K562 (cell line): Measurements from ENCODE around the gene SNX17. TPM values are rescaled to one million over a fixed set of nuclear protein-coding genes. Genes with fewer than 3 reads are reported as not detected.

ENCODE experiments used
- ETV5 ChIP-seq: sonication (generic); formaldehyde crosslinking; IDR thresholded peaks from 2 replicates; pipeline ENCODE4 v1.4.0; 2020; ENCODE audit warnings: low read depth, mild to moderate bottlenecking, missing genetic modification reagents
- EZH2 ChIP-seq: IDR thresholded peaks from 2 replicates; pipeline ENCODE4 v1.6.1; 2012; ENCODE audit warnings: low read depth, mild to moderate bottlenecking, inconsistent platforms, low read length, borderline replicate concordance
- FOS ChIP-seq: IDR thresholded peaks from 3 replicates; pipeline ENCODE4 v1.6.1; 2011; ENCODE audit not compliant: insufficient read length; ENCODE audit errors: extremely low read depth
- FOXK2 ChIP-seq, 2 experiments: fragments of 450-650 bp; IDR thresholded peaks in 1 of 2; conservative IDR thresholded peaks in 1 of 2; 2 replicates each; pipeline ENCODE4 v1.6.1; 2016; ENCODE audit warnings: low read depth in 2 of 2, mild to moderate bottlenecking in 1 of 2
- HNRNPUL1 ChIP-seq: fragments of 200-400 bp; formaldehyde crosslinking; IDR thresholded peaks from 2 replicates; pipeline ENCODE4 v1.6.1; 2017; ENCODE audit warnings: low read length
- RBM25 ChIP-seq: fragments of 200-400 bp; formaldehyde crosslinking; IDR thresholded peaks from 2 replicates; pipeline ENCODE4 v1.6.1; 2018; ENCODE audit warnings: low read length, low read depth, moderate library complexity; ENCODE audit not compliant: severe bottlenecking
- RCOR1 ChIP-seq, 2 experiments: IDR thresholded peaks; 2 replicates each; pipeline ENCODE4 v1.6.1; 2012; ENCODE audit warnings: low read depth in 2 of 2, low read length in 2 of 2, borderline replicate concordance in 1 of 2, improper control_type of control experiment in 1 of 2
- SMARCA4 ChIP-seq: fragments of 450-650 bp; IDR thresholded peaks from 2 replicates; pipeline ENCODE4 v1.6.1; 2016
- ZNF263 ChIP-seq: sonication (generic); formaldehyde crosslinking; IDR thresholded peaks from 2 replicates; pipeline ENCODE4 v1.8.0; 2022; ENCODE audit warnings: mild to moderate bottlenecking, missing genetic modification reagents, borderline replicate concordance
- ZNF668 ChIP-seq: fragments of 250-450 bp; sonication (Bioruptor Pico); IDR thresholded peaks from 2 replicates; pipeline ENCODE4 v1.8.0; 2022; ENCODE audit warnings: mild to moderate bottlenecking, inconsistent platforms
- ZNF695 ChIP-seq: fragments of 450-650 bp; formaldehyde crosslinking; IDR thresholded peaks from 2 replicates; pipeline ENCODE4 v1.4.0; 2020; ENCODE audit warnings: mild to moderate bottlenecking, moderate library complexity
- polyA plus RNA-seq, 8 experiments: library from polyadenylated mRNA; depleted of rRNA in 4 of 8; stranded (reverse) in 5 of 8; unstranded in 3 of 8; fragments of >200 nt; fragmentation: Nextera tagmentation in 2 of 8; fragmentation: Illumina TruSeq in 1 of 8; extraction: Ambion mirVana in 2 of 8; extraction: Trizol in 1 of 8; gene quantifications; 2 replicates each; pipeline versions ENCODE4 v1.2.1 to v1.2.3, GENCODE V29; 2011 to 2014; ENCODE audit warnings: inconsistent platforms in 1 of 8, missing spikeins in 1 of 8
- total RNA-seq, 7 experiments: library from RNA; depleted of rRNA in 6 of 7; stranded (reverse); fragments of >200 nt in 6 of 7; fragmentation: Illumina TruSeq in 2 of 7; extraction: Trizol in 2 of 7; gene quantifications; 2 replicates each; pipeline versions ENCODE4 v1.2.1 to v1.2.3, GENCODE V29; 2011 to 2021; ENCODE audit warnings: low replicate concordance in 1 of 7
- TF ChIP-seq, protein P1 (sequence below): fragments of 250-450 bp; sonication (Bioruptor Pico); IDR thresholded peaks from 2 replicates; pipeline ENCODE4 v1.4.0; 2020; ENCODE audit warnings: mild to moderate bottlenecking, moderate library complexity
- TF ChIP-seq, protein P2 (sequence below): IDR thresholded peaks from 2 replicates; pipeline ENCODE4 v1.6.1; 2011; ENCODE audit warnings: borderline replicate concordance, low read depth, mild to moderate bottlenecking, moderate library complexity, low read length; ENCODE audit not compliant: insufficient read depth, poor library complexity, severe bottlenecking
- TF ChIP-seq, protein P3 (sequence below): fragments of 450-650 bp; formaldehyde crosslinking; IDR thresholded peaks from 2 replicates; pipeline ENCODE4 v1.4.0; 2020; ENCODE audit warnings: mild to moderate bottlenecking, moderate library complexity
- TF ChIP-seq, protein P4 (sequence below): sonication (generic); formaldehyde crosslinking; IDR thresholded peaks from 2 replicates; pipeline ENCODE4 v1.8.0; 2022; ENCODE audit warnings: mild to moderate bottlenecking, low read depth, missing genetic modification reagents
- TF ChIP-seq, protein P5 (sequence below), 2 experiments: fragments of 150-350 bp in 1 of 2; IDR thresholded peaks; 2 replicates each; pipeline ENCODE4 v1.6.1; 2012 to 2016; ENCODE audit warnings: low read depth in 2 of 2, low read length in 2 of 2, mild to moderate bottlenecking in 1 of 2, moderate library complexity in 1 of 2

The SNX17 gene
- total and polyA plus RNA-seq, 9 of the 15 experiments (the other 6 are each of a cell fraction or from before 2014, with no cell fraction given) = 3.0 to 75.7 (median 54.6) TPM

DNA sequence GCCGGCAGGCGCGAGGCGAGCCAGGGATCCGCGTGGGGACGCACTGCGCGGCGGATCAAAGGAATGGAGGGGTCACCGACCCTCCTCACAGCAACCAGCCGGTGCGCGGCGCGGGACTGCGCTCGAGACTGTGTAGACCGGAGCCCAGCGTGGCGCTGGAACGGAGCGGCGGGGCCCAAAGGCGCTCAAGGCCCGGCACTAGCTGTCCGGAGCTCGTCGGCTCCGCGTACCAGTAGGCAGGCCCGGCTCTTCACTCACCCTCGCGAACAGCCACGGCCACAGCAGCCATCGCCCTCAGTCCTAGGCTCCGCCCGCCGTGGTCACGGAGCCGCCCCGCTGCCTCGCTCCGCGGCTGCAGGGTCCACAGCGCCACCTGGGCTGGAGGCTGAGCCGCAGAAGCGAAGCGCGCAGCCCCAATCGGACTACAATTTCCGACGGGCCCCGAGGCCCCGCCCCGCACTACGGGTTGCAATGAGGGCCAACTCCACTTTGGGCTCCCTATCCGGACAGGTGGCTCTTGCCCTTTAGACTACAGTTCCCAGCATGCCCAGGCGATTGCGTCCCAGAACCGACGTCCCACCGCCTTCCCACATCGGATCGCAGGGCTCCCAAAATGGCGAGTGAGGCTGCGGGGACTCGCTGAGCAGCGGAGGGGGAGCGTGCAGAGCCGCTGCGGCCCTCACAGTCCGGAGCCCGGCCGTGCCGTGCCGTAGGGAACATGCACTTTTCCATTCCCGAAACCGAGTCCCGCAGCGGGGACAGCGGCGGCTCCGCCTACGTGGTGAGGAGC, at the start of gene SNX17, which contains the start of gene EIF2B4 (continued):
- TF ChIP-seq ETV5 (CRISPR knock-in tag) (peak; percentile 90), SMARCA4 (no peak), RCOR1 (IDR thresholded peaks at IDR 0.05; ENCODE audit: borderline replicate concordance in 1 of 2, low read depth in 2 of 2, low read length in 2 of 2) (peak in 1 of 2 experiments; percentile 42; a peak in 2 of 4 replicates), FOS (no peak), RBM25 (no peak), HNRNPUL1 (no peak), EZH2 (no peak), ZNF668 (CRISPR knock-in tag) (no peak), FOXK2 (conservative IDR thresholded peaks at IDR 0.05 in 1 of 2, IDR thresholded peaks at IDR 0.05 in 1 of 2; ENCODE audit: low read depth in 2 of 2) (no peak; a peak in 1 of 4 replicates), ZNF263 (CRISPR knock-in tag) (no peak), ZNF695 (CRISPR knock-in tag) (no peak)
- TF ChIP-seq, protein P1, sequence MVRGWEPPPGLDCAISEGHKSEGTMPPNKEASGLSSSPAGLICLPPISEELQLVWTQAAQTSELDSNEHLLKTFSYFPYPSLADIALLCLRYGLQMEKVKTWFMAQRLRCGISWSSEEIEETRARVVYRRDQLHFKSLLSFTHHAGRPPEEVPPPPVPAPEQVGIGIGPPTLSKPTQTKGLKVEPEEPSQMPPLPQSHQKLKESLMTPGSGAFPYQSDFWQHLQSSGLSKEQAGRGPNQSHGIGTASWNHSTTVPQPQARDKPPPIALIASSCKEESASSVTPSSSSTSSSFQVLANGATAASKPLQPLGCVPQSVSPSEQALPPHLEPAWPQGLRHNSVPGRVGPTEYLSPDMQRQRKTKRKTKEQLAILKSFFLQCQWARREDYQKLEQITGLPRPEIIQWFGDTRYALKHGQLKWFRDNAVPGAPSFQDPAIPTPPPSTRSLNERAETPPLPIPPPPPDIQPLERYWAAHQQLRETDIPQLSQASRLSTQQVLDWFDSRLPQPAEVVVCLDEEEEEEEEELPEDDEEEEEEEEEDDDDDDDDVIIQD (CRISPR knock-in tag) = no peak
- TF ChIP-seq, protein P2, sequence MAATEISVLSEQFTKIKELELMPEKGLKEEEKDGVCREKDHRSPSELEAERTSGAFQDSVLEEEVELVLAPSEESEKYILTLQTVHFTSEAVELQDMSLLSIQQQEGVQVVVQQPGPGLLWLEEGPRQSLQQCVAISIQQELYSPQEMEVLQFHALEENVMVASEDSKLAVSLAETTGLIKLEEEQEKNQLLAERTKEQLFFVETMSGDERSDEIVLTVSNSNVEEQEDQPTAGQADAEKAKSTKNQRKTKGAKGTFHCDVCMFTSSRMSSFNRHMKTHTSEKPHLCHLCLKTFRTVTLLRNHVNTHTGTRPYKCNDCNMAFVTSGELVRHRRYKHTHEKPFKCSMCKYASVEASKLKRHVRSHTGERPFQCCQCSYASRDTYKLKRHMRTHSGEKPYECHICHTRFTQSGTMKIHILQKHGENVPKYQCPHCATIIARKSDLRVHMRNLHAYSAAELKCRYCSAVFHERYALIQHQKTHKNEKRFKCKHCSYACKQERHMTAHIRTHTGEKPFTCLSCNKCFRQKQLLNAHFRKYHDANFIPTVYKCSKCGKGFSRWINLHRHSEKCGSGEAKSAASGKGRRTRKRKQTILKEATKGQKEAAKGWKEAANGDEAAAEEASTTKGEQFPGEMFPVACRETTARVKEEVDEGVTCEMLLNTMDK = peak; percentile 96
- TF ChIP-seq, protein P3, sequence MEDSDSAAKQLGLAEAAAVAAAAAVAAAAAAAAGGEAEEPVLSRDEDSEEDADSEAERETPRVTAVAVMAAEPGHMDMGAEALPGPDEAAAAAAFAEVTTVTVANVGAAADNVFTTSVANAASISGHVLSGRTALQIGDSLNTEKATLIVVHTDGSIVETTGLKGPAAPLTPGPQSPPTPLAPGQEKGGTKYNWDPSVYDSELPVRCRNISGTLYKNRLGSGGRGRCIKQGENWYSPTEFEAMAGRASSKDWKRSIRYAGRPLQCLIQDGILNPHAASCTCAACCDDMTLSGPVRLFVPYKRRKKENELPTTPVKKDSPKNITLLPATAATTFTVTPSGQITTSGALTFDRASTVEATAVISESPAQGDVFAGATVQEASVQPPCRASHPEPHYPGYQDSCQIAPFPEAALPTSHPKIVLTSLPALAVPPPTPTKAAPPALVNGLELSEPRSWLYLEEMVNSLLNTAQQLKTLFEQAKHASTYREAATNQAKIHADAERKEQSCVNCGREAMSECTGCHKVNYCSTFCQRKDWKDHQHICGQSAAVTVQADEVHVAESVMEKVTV (CRISPR knock-in tag) = peak; percentile 41; the same call in 1 of the 2 replicates
- TF ChIP-seq, protein P4, sequence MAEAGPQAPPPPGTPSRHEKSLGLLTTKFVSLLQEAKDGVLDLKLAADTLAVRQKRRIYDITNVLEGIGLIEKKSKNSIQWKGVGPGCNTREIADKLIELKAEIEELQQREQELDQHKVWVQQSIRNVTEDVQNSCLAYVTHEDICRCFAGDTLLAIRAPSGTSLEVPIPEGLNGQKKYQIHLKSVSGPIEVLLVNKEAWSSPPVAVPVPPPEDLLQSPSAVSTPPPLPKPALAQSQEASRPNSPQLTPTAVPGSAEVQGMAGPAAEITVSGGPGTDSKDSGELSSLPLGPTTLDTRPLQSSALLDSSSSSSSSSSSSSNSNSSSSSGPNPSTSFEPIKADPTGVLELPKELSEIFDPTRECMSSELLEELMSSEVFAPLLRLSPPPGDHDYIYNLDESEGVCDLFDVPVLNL (CRISPR knock-in tag) = peak; percentile 28; the same call in 1 of the 2 replicates
- TF ChIP-seq, protein P5, sequence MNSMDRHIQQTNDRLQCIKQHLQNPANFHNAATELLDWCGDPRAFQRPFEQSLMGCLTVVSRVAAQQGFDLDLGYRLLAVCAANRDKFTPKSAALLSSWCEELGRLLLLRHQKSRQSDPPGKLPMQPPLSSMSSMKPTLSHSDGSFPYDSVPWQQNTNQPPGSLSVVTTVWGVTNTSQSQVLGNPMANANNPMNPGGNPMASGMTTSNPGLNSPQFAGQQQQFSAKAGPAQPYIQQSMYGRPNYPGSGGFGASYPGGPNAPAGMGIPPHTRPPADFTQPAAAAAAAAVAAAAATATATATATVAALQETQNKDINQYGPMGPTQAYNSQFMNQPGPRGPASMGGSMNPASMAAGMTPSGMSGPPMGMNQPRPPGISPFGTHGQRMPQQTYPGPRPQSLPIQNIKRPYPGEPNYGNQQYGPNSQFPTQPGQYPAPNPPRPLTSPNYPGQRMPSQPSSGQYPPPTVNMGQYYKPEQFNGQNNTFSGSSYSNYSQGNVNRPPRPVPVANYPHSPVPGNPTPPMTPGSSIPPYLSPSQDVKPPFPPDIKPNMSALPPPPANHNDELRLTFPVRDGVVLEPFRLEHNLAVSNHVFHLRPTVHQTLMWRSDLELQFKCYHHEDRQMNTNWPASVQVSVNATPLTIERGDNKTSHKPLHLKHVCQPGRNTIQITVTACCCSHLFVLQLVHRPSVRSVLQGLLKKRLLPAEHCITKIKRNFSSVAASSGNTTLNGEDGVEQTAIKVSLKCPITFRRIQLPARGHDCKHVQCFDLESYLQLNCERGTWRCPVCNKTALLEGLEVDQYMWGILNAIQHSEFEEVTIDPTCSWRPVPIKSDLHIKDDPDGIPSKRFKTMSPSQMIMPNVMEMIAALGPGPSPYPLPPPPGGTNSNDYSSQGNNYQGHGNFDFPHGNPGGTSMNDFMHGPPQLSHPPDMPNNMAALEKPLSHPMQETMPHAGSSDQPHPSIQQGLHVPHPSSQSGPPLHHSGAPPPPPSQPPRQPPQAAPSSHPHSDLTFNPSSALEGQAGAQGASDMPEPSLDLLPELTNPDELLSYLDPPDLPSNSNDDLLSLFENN (IDR thresholded peaks at IDR 0.05; ENCODE audit: low read depth in 2 of 2, low read length in 2 of 2) = peak in 1 of 2 experiments; percentile 53; a peak in 1 of 4 replicates
